DOHH2 (cell line): ENCODE data around the gene PXN.
A peak's percentile ranks its signal among the peaks of the same experiment; 100 is the strongest.
"Not testable (repeated sequence)": the region's sequence is repeated elsewhere in the genome, so short reads cannot be mapped to it uniquely, and the experiment has no call there.

Experiments
- H3F3A ChIP-seq: fragments of 200-600 bp; sonication (generic), shearing (Covaris generic); 2 replicates; pipeline ENCODE4 v1.6.0; 2016; ENCODE audit warnings: antibody characterized with exemption, mild to moderate bottlenecking; ENCODE audit not compliant: control insufficient read depth, insufficient read depth
- H3K27ac ChIP-seq: fragments of 200-600 bp; sonication (generic); 2 replicates; pipeline ENCODE4 v1.5.1; 2014; ENCODE audit warnings: low read depth, mild to moderate bottlenecking, low read length, moderate library complexity
- H3K27me3 ChIP-seq: fragments of 200-600 bp; sonication (generic); 2 replicates; pipeline ENCODE4 v1.6.1; 2014; ENCODE audit warnings: mild to moderate bottlenecking, low read length, mixed read lengths; ENCODE audit not compliant: control insufficient read depth
- H3K36me3 ChIP-seq: fragments of 200-600 bp; sonication (generic); 2 replicates; pipeline ENCODE4 v1.6.1; 2014; ENCODE audit warnings: mild to moderate bottlenecking, low read length, moderate library complexity, mixed read lengths; ENCODE audit not compliant: control insufficient read depth
- H3K4me1 ChIP-seq: fragments of 200-600 bp; sonication (generic); 2 replicates; pipeline ENCODE4 v1.6.1; 2014; ENCODE audit warnings: mild to moderate bottlenecking, low read length, mixed read lengths; ENCODE audit not compliant: control insufficient read depth
- H3K4me2 ChIP-seq: fragments of 200-600 bp; sonication (generic); 2 replicates; pipeline ENCODE4 v1.6.0; 2014; ENCODE audit warnings: mild to moderate bottlenecking, low read length, moderate library complexity
- H3K4me3 ChIP-seq: fragments of 200-600 bp; sonication (generic); 2 replicates; pipeline ENCODE4 v1.5.1; 2014; ENCODE audit warnings: mild to moderate bottlenecking, low read length, mixed read lengths
- H3K79me2 ChIP-seq: fragments of 200-600 bp; sonication (generic); 2 replicates; pipeline ENCODE4 v1.6.1; 2014; ENCODE audit warnings: mild to moderate bottlenecking, low read length, mixed read lengths; ENCODE audit not compliant: control insufficient read depth
- H3K9me2 ChIP-seq: fragments of 200-600 bp; sonication (generic); replicated peaks from 2 replicates; pipeline ENCODE4 v1.6.1; 2014; ENCODE audit warnings: mild to moderate bottlenecking, low read length, mixed read lengths; ENCODE audit not compliant: control insufficient read depth
- H3K9me3 ChIP-seq: fragments of 200-600 bp; sonication (generic); 2 replicates; pipeline ENCODE4 v1.6.1; 2014; ENCODE audit warnings: antibody characterized with exemption, low read length, mixed read lengths; ENCODE audit not compliant: control insufficient read depth, insufficient read depth
- H4K20me1 ChIP-seq: fragments of 200-600 bp; sonication (generic); 2 replicates; pipeline ENCODE4 v1.6.0; 2014; ENCODE audit warnings: low read depth, mild to moderate bottlenecking, antibody characterized with exemption, low read length, moderate library complexity; ENCODE audit not compliant: control insufficient read depth, insufficient read depth
- CTCF ChIP-seq: fragments of 200-600 bp; sonication (generic); IDR thresholded peaks from one replicate; pipeline ENCODE4 v1.5.1; 2014; ENCODE audit warnings: antibody characterized with exemption, mild to moderate bottlenecking, low read depth, low read length; ENCODE audit not compliant: poor library complexity, severe bottlenecking
- EZH2phosphoT487 ChIP-seq: fragments of 200-600 bp; sonication (generic); IDR thresholded peaks from 2 replicates; pipeline ENCODE4 v1.6.1; 2017; ENCODE audit warnings: borderline replicate concordance, mild to moderate bottlenecking, antibody characterized with exemption, low read length, moderate library complexity, mixed read lengths

The PXN gene

GRCh38 chr12:120199025-120199424, 66.5 kb downstream of the PXN start:
- no peaks in the 10 kb centered on the region for H3K27me3 ChIP-seq
- H3K4me3 ChIP-seq: peak overlapping the region; percentile 91
- H4K20me1 ChIP-seq: peaks cover 18% of the 10 kb centered on the region
- H3K4me2 ChIP-seq: peak overlapping the region; percentile 99
- peaks cover 63% of the 10 kb centered on the region for H3K36me3 ChIP-seq
- no peaks in the 10 kb centered on the region for H3K9me3 ChIP-seq
- no peak for TF ChIP-seq EZH2phosphoT487
- TF ChIP-seq CTCF: no peak
- peak overlapping the region; percentile 88 for H3K27ac ChIP-seq
- H3K9me2 ChIP-seq: no peaks in the 10 kb centered on the region
- peaks cover 59% of the 10 kb centered on the region for H3F3A ChIP-seq
- peaks cover 79% of the 10 kb centered on the region for H3K79me2 ChIP-seq
- H3K4me1 ChIP-seq: peaks cover 58% of the 10 kb centered on the region

- no peaks in the 10 kb centered on the region for H3K27me3 ChIP-seq
- H3K9me3 ChIP-seq: no peaks in the 10 kb centered on the region
- H3F3A ChIP-seq: peaks cover 59% of the 10 kb centered on the region
- peak overlapping the region; percentile 91 for H3K4me3 ChIP-seq
- peak overlapping the region; percentile 99 for H3K4me2 ChIP-seq
- TF ChIP-seq EZH2phosphoT487: no peak
- TF ChIP-seq CTCF: no peak
- H3K79me2 ChIP-seq: peaks cover 90% of the 10 kb centered on the region
- peaks cover 63% of the 10 kb centered on the region for H3K36me3 ChIP-seq
- no peaks in the 10 kb centered on the region for H3K9me2 ChIP-seq
- H4K20me1 ChIP-seq: peaks cover 18% of the 10 kb centered on the region
- H3K27ac ChIP-seq: peak overlapping the region; percentile 84; the same call in 1 of the 2 replicates
- H3K4me1 ChIP-seq: peaks cover 66% of the 10 kb centered on the region
These were observed 68.0 kb downstream of the PXN start for GRCh38 chr12:120197542-120197887.

GRCh38 chr12:120196817-120197541, 68.6 kb downstream of the PXN start:
- H3K4me2 ChIP-seq: peak overlapping the region; percentile 99
- H3K36me3 ChIP-seq: peaks cover 67% of the 10 kb centered on the region
- peaks cover 18% of the 10 kb centered on the region for H4K20me1 ChIP-seq
- H3K4me3 ChIP-seq: peak overlapping the region; percentile 91
- peaks cover 90% of the 10 kb centered on the region for H3K79me2 ChIP-seq
- peaks cover 67% of the 10 kb centered on the region for H3K4me1 ChIP-seq
- H3K9me2 ChIP-seq, H3K27me3 ChIP-seq, H3K9me3 ChIP-seq: not testable (repeated sequence)
- H3K27ac ChIP-seq: peak overlapping the region; percentile 84
- peaks cover 60% of the 10 kb centered on the region for H3F3A ChIP-seq

- Histone ChIP-seq H4K20me1 (peaks cover 18% of the 10 kb centered on the region), H3F3A (peaks cover 66% of the 10 kb centered on the region), H3K4me3 (peak overlapping the region; percentile 91), H3K4me2 (peak overlapping the region; percentile 99), H3K36me3 (peaks cover 73% of the 10 kb centered on the region), H3K9me3 (no peaks in the 10 kb centered on the region), H3K79me2 (peaks cover 92% of the 10 kb centered on the region), H3K4me1 (peaks cover 73% of the 10 kb centered on the region), H3K27me3 (no peaks in the 10 kb centered on the region), H3K27ac (peak overlapping the region; percentile 84), H3K9me2 (no peaks in the 10 kb centered on the region)
- TF ChIP-seq CTCF: no peak
- TF ChIP-seq EZH2phosphoT487: no peak
These were observed 69.2 kb downstream of the PXN start for GRCh38 chr12:120196363-120196762.
